Measurements from ENCODE around the gene CASTOR1.

The CASTOR1 gene

DNA sequence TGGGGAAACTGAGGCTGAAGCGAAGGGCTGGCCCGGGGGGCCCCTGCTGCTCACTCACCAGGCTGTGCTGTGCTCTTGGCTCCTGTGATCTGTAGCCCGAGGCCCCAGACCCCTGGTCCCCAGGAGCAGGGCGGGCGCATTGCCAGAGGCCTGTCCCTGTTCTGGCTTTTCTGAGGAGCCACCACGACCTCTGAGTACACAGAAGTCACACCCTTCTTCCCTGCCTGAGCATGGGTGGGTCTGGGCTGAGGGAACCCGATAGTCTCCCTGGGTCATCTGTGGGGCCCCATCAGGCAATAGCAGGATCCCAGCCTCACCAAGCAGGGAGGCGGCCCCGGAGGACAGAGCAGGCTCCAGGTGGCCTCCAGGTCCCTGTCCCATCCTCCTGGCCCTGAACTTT, 5.1 kb downstream of the CASTOR1 start:
- no peak for DNase-seq

DNA sequence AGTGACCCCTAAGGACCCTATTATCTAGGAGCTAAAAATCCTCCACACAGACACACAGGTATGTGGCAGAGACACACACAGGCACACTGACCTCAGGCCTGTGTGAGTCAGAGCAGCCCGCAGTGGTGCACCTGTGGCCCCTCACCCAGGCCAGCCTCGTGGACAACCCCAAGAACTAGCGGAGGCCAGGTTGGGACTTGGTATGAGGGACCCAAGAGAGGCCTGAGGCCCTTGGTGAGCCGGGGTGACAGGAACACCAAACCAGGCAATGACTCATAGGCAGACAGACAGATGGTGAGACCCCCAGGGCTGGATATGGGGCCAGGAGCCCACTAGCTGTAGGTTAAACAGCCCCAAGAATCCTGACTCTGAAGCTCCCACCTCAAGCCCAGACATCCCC, 6.0 kb downstream of the CASTOR1 start:
- no peak for DNase-seq

DNA sequence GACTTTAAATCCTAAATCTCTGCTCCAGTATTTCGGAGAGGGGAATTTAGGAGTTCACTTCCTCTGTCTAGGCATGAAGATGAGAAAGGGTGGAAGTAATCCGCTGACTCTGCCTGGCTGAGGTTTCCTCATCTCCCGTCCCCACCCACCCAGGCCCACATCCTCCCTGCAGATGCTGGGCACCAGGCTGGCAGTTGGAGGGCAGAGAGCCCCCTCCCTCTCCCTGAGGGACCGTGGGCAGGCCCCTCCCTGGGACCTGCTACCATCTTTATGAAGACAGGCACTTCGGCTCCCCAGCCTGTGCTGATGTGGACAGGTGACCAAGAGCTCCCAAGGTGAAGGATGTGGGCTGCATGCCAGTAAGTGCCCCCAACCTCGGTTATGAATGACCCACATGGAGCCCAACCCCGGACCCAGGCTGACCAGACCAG, 6.7 kb downstream of the CASTOR1 start:
- no peak for DNase-seq

DNA sequence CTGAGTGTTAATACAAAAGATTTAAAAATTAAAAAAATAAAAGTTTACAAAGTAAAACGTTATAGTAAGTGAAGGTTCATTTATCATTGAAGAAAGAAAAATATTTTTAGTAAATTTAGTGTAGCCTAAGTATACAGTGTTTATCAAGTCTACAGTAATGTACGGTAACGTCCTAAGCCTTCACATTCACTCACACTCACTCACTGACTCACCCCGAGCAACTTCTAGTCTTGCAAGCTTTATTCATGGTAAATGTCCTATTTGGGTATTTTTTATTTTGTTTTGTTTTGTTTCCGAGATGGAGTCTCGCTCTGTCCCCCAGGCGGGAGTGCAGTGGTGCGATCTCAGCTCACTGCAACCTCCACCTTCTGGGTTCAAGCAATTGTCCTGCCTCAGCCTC, 8.8 kb downstream of the CASTOR1 start:
- no peak for DNase-seq

DNA sequence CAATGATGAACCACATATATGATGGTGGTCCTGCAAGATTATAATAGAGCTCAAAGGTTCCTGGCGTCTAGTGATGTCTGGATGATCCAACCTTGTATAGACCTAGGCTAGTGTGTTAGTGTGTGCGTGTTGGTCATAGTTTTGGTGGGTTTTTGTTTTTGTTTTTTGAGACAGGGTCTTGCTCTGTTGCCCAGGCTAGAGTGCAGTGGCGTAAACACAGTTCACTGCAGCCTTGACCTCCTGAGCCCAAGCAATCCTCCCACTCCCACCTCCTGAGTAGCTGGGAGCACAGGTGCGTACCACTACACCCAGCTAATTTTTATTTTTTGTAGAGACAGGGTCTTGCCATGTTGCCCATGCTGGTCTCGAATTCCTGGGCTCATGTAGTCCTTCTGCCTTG, 9.4 kb downstream of the CASTOR1 start:
- DNase-seq, result no peak

DNA sequence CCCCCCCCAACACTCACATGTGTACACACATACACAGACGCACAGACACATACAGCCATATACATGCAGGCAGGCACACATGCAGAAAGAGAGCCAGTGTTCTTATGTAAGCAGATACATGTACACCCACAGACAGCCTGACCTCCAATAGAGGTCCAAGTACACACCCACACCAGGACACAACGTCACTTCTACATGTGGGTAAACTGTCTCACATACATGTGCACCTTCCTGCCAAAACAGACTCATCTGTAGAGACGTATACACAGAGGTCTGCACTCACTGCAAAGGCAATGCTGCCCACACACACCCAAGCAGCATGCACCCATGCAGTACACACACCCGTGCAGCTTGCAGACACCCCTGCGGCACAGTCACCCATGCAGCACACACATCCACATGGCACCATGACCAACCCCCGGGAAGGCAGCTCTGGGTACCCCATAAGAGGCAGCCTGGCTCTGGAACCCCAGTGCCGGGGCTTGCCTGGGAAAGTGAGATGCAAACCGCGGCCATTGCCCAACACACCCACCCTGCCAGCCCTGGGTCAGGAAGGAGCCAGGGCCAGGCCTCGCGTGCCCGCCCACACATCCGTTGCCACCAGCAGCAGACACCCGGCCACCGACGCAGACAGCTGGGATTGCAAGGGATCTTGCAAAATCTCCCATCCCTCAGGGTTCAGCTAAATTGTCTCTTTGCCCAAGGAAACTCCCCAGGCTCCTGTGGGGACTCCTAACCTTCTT, 10.1 kb downstream of the CASTOR1 start:
- no peak for DNase-seq

DNA sequence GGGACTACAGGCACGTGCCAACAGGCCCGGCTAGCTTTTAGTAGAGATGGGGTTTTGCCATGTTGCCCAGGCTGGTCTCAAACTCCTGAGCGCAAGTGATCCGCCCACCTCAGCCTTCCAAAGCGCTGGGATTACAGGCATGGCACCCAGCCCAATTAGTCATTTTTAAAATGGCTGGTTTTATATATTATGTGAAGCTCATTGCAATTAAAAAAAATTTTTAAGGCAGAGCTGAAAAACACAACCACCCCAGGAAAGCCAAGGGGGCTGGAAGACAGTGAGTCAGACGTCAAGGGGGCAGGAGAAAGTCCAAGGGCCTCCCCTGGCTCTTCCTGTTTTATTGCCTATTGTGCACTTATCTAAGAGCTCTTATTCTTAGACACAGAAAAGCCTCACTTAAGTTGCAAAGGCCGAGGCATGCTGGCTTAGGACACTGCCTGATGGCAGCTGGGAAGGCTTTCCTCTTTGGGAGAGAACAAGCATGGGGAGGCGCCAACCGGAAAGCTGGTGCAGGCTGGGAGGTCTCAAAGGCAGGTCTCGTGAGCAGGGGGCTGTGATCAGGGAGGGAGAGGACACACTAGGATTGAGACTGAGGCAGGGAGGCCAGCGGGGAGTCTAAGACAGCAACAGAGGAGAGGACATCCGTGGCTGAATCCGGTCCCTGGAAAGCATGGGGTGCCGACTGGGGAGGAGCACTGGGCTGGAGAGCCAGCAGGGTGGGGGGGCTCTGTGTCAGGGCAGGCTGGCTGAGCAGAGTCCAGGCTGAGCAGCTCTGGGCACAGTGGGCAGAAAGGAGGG, 11.6 kb downstream of the CASTOR1 start:
- DNase-seq, result no peak

DNA sequence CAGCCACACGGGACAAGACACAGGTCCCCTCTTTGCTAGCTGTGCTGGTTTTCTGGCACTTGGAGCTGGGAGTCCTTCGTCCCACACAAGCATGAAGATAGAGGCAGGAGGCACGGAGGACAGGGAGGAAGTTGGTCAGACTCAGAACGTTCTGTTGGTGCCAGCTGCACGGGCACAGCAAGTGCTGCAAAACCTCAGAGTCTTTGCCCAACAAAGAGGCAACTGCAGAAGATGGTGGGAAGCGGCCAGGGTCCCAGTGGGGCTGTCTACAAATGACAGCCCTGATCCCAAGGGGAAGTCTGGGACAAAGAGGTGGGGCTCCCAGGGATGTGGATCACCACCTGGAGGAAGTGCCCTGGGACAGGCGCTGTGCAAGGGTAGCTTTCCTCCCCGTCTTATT, 13.3 kb downstream of the CASTOR1 start:
- DNase-seq, result no peak

DNA sequence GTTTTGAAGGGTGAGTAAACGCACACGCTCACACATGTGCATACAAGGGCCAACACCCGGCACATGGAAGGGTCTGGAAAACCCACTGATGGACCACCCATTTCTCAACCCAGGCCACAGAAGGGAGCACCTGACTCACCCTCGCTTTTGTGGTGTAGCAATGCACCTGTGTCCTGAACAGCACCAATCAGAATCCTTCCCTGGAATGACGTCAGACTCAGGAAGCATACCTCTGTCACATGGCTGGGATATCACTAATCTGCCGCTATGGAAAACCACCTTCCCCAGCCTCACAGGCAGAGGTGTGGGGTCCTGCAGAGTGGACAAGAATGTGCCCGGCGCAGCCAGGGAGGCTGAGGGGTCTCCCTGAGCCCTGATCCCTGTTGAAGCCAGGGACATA, 13.7 kb downstream of the CASTOR1 start:
- DNase-seq, result no peak

DNA sequence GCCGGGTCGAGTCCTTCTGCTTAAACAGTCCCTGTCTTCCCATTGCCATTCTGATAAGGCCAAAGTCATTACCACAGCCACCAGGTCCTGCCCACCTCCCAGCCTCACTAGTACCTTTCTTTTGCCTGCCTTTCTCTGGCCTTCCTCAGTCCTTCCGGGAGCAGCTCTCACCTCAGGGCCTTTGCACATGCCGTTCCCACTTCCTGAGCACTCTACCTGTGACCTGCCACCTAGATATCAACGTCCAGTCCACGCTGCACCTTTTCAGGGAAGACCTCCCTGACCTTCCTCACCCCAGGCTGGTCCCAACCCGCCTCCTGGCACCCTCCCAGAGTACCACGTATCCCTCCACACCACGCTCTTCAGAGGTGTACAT, 14.9 kb downstream of the CASTOR1 start:
- DNase-seq, result no peak

DNA sequence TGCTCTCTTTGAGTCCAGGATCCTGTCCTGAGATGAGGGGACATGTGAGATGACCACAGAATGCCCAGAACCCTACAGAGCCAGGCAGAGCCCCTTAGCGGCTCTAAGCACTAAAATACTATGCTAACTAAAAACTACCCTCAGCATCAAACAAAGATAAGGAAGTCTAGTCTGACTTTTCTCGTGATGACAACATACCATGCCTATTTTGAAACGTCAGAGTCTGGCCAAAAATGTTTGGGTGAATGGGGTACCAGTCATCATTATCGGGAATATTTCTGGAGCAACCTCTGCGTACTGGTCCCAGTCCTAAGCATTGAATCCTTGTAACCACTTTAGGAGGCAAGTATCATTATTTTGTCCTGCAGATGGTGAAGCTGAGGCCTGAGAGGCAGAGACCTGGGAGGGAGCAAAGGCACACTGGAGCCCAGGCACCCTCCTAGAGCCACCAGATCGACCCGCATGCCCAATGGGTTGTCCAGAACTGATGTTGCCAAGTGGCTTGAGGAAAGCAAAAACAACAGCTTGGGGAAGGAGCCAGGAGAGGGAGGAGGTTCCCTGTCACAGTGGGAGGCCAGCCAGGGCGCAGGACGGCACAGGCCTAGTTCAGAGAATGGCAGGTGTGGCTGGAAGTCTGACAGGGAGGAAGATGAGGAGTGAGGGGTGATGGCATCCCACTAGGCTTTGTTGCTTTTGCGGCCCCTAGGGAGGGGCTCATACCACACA, 15.4 kb downstream of the CASTOR1 start:
- no peak for DNase-seq

DNA sequence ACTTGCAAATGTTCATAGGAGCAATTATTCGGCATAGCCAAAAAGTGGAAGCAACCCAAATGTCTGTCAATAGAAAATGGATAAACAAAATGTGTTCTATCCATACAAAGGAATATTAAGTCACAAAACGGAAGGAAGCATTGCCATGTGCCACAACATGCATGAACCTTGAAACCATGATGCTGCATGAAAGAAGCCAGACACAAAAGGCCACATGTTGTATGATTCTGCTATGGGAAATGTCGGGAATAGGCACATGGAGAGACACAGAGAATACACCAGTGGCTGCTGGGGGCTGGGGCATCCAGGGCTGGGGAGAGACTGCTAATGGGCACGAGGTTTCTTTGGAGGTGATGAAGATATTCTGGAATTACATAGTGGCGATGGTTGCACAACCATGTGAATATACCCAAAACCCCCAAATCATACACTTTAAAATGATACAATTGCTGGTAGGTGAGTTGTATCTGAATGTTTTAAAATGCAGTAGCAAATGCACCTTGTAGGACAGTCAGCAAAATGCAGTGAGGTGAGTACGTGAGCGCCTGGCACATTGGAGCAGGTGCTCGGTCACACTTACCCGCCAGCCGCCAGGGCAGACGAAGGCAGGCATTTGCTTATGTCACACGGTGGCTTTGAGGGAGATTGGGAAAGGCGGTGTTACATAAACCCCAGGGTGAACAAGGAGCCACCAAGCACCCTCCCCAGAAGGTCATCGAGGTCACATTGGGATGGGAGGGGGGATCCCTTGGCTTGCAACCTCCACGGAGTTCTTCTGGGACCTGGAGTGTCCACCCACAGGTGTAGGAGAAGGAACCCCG, 16.3 kb downstream of the CASTOR1 start:
- DNase-seq, result no peak

DNA sequence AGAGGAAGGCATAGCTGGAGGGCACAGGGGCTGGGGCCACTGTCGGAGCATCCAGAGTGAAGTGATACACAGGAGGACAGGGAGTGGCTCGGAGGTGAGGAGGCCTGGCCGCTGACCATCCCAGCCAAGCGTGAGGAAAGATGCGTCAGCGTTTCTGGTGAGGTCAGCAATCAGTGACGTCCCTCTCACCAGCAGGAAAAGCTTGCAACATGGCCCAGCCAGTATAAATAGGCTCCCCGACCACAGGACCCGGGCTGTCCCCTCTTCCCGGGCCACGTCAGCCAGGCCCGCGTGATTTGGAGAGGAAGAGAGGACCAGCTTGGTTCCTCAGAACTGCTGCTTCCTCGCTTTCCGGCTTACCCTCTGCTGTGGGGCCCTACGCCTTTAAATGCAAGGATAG, 18.5 kb downstream of the CASTOR1 start:
- DNase-seq, result no peak

DNA sequence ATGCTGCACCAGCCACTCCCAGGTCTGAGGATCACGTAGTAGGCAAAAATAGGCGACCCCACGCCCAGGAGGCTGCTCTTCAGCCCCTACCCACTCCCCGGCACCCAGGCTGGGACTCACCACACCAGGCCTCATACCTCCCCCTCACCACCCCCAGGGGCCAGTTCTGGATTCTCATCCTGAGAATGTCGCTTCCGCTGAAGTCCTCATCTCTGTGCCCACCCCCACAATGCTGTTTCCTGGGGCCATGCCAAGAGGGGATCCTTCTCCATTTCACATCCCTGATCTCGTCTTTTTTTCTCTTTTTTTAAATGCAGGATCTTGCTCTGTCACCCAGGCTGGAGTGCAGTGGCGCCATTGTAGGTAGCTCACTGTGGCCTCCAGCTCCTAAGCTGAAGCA, 21.0 kb downstream of the CASTOR1 start:
- no peak for DNase-seq

DNA sequence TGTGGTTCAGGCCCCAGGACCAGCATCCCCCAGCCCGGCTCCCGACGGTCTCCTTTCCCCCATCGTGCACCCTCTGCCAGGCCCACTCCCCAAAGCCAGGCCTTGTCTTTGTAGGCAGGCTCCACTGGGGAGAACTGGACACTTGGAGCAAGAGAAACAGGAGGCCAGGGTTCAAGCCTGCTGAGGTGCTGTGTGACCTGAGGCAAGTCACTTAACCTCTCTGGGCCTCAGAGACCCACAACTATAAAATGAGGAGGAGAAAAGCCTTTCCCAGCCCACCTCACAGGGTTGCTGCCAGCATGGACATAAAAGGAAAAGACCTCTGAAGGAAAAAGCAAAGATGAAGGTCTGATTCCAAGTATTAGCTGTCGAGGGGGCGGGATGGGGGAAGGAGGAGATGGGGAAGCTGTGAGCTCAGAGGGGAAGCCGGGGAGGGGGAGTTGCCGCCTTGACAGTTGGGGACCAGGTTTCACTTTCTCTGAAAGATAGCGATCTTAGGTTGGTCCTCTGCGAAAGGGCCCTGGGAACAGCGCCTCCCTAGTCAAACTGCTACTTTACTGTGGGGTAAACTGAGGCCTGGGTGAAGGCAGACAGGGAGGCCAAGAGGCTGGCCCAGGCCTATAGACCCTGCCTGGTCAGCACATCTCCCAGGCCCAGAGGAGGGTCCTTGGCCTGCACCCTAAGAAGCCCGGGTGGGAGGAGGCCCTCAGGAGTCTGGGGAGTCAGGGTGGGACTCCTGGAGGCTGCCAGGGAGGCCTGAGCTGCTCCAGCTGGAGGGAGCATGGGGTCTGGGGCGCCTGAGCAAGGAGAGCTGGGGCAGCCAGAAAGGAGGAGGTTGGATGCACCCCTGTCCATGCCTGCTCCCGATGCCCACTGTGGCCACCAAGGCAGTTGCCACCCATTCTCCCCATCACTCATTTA, 21.7 kb downstream of the CASTOR1 start:
- no peak for DNase-seq

DNA sequence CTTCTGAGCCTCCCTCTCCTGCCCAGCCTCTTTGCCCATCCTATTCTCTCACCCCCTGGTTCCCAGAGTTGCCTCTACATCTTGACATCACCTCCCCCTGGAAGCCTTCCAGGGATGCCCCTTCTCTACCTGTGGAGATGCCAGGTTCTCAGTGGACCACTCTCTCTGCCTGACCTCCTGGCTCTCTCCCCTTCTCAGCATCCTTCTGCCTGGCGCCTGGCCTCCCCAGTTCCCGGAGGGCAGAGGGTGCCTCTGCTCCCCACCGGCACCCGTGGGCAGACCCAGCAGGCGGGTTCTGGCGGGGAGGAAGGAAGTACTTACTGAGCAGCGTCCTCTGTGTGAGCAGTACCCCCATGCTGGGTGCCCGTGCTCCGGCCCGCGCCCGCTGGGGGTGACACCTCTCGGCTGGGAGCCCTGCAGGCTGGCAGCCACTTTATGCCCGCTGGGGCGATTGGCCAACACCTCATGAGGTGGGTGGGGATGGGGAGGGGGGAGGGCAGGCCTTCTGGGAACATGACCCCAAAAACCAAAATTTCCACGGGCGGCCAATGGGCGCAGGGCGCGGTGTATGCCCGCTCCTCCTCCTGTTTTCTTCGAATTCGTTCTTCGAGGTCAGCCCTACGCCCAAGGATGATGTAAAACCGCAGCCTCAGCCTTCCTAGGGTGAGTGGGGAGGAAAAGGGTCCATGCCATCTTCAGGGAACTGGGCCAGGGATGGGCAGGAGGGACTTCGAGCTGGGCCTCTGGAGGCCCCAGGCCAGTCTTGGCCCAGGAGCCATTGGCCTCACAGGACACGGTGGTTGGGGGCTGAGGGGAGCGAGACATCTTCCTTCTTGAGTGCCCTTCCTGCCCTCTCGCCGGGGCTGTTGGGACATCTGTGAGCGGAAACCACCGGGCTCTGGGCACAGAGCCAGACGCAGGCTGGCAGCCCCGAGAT, 22.6 kb downstream of the CASTOR1 start, which contains the start of gene OSM:
Gene OSM (minus strand): TSS at position 407 of the 937 bp plus-strand sequence. CDS start 52 bp downstream, at position 355.
- DNase-seq, result no peak

DNA sequence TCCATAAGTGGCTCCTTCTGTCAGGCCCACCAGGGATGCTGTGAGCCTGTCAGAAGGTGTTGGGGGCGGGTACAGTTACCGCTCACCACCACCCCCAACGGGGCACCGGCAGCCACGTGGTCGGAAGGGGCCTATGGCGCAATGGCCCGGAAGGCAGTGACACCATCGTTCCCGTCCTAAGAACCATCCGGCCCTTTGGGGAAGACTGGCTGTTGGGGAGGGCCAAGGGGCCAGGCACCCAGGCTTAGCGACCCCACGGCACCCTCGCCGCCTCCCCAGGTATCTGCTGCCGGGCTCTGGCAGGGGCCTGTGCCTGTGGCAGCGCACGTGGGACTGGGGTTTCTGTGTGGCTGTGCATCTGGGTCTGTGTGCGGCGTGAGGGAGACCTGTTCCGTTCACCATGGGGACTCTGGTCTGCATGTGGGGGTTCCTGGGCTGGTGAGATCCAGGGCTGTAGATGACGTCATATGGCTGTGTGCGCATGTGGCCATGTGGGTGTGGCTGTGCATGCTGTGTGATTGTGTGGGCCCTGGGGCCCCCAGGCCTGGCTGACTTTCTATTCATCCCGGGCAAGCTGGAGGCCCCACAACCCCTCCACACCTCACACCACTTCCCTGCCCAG, 23.4 kb downstream of the CASTOR1 start:
- no peak for DNase-seq

DNA sequence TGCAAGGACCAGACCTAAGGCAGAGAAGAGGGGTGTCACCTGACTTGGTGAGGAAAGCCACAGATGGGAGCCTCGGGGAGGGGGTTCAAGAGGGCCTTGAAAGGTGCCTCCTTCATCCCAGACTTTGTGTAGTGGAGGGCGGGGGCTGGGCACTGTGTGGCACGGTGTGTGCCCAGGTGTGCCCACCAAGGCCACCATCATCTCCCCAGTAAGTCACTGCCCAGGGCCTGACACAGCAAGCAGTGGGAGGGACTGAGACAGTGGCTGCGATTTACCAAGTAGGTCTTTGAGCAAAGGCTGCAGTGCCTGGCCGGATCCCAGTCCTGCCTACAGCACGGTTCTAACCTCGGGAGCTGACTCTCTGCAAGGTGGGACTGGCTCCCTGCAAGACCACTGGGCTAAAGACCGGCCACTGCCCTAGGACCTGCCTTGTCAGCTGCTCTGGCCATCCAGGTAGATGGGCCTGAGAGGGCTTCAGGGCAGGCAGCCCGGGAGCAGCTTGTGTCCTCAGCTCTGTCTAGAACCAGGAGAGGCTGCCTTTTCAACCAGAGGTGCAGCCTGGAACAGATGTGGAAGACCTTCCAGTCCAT, 24.1 kb downstream of the CASTOR1 start:
- no peak for DNase-seq

DNA sequence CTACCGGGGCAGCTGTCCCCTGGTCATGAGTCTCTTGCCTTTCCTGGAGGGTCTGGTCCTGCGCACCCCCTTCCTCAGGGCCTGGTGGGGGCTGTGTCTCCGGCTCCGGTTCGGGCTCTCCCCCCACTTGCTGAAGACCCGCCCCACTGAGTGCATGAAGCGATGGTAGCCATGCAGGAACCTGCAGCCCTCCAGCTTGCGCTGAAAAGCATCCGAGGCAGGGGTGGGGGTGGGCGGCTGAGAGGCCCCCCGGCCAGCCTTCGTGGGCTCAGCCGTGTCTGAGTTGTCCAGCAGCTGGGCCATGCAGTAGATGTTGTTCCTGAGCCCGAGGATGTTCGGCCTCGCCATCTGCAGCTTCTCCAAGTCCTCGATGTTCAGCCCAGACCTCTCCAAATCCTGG, 25.4 kb downstream of the CASTOR1 start:
- no peak for DNase-seq

Data from NCI-H1105 treated with DMSO at 0.1 percent for 48 hours (cell line).